GDM1 (cell line): ENCODE measurements around the gene CCL4L2.
"Not testable (repeated sequence)": the region's sequence is repeated elsewhere in the genome, so short reads cannot be mapped to it uniquely, and the experiment has no call there.

Experiments
- DNase-seq: peaks from one replicate; lab custom pipeline; 2025; lab: John Stamatoyannopoulos, UW

The CCL4L2 gene

DNA sequence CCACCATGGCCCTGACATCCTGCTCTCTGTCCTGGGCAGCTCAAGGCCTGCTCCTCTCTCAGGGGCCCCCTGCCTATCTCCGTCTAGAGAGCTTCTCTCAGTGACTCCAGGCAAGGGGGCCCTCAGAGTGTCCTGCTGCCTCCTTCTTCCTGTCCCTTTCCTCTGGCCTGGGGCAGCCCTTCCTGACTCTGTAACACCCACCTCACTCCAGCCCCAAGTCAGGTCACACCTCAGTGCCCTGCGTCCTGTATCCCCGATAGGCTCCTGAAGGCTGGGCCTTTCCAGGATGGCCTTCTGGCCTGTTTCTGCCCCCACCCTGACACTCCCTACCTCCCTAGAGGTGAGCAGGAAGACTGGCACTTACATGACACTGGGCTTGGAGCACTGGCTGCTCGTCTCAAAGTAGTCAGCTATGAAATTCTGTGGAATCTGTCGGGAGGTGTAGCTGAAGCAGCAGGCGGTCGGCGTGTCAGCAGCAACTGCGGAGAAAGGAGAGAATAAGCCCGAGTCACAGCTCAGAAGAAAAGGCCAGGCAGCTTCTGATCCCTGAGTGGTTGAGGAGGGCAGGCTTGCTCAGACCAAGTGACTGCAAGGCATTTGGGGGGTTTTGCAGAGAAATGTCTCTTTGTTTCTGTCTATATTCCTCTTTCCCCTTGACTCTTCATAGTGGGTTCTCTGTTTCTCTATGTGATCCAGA is 15.3 kb upstream of the CCL4L2 start:
- DNase-seq, result no peak

DNA sequence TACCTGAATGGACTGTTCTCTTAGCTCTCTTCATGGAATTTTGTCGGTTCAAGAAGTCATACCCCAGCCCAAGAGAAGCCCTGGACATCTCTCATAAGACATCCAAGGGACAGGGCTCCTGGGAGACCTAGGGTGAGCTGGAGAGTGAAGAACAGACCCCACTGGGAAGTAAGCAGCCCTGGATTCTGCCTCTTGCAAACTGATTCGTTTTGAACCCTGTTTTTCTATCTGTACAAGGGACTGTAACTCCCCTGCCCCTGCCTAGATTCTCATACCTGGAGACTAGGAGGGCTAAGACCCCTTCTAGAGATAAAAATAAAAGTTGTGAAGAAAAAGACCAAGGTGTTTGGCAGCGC is 14.8 kb upstream of the CCL4L2 start:
- no peak for DNase-seq

DNA sequence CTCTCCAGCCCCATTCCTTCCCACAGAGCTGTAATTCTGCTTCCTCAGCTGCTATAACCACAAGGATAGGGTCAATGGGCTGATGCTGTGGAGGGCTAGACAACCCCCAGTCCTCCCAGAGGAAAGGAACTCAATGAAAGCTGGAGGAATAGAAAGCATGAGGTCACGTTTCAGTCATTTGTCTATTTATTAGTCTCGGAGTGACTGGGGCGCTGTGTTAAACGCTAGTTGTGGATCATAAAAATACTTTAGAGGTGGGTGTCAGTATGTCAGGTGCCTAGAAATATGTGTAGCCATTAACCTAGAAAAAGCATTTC is 13.5 kb upstream of the CCL4L2 start:
- DNase-seq, result peak; percentile 27

DNA sequence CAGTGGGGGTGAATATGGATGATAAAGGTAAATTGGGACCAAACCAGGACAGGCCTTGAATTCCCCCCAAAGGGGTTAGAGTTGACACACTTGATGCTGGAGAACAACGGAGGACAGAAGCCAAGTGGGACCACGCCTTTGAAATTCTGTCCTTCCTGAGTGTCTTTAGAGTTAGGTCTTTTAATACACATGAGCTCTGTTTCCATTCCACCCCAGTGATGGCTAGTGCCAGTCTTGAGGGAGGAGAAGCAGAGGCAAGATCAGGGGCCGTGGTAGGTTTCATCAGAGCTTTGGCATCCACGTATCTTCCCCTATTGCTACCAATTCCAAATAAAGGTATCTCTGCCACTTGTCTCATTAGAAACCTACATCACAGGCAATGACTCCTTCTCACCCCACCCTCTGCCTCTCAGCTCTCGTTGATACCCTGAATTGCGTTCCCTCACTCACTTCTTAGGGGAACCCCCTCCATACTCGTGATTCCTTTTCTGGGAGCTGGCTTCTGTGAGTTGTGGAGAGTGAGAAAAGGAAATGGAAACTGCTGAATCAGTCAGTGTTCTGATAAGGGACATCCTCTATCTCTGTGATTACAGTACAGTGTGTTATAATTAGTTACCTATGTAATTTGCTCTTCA is 11.9 kb upstream of the CCL4L2 start:
- DNase-seq, result no peak

DNA sequence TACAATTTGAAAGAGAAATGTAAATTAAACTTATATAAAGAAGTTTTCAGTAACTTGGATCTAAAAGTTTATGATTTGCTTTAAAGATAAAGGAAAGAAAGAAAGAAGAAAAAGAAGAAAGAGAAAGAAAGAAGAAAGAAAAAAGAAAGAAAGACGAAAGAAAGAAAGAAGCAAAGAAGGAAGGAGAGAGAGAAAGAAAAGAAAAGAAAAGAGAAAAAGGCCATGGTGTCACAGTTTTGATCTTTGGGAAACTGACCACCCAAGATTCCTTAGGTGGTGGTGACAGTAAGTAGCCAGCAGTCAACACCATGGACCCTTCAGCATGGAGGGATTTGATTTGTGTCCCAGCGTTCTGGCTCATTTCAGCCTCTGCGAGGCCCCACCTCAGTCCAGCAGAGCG is 9.8 kb upstream of the CCL4L2 start:
- not testable (repeated sequence) for DNase-seq

DNA sequence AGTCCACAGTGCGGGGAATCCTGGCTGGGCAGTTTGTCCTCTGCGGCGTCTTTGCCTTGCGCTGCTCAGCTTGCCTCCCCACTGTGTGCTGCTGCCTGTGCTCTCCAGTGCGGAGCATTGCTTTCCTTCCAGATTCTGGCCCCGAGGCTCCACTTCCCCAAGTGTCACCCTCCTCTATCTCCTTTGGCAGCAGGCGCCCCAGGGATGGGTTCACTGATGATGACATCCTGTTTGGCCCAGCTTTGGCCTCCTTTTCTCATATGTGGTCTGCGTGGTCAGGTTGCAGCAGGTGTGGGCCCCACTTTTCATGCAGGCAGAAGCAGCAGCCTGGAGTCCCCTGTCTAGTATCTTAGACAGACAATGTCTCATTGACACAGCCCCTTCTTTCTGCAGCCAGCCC is 9.4 kb upstream of the CCL4L2 start:
- DNase-seq, result peak; percentile 41

DNA sequence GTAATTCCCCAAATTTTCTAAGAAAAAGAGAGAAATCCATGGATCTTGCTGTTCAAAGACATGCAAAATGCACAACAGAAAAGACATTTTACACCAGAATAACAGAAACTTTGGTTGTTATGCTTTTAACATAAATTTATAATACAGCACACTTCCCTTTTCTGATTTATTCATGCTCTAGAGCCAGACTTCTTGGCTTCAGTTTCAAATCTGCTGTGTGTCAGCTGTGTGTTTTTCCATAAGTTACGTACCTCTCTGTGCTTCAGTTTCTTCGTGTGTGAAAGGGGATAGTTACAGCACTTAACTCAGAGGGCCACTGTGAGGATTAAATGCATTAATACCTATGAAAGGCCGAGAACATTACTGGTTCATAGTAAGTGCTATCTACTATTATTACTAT is 7.5 kb upstream of the CCL4L2 start:
- DNase-seq, result no peak

DNA sequence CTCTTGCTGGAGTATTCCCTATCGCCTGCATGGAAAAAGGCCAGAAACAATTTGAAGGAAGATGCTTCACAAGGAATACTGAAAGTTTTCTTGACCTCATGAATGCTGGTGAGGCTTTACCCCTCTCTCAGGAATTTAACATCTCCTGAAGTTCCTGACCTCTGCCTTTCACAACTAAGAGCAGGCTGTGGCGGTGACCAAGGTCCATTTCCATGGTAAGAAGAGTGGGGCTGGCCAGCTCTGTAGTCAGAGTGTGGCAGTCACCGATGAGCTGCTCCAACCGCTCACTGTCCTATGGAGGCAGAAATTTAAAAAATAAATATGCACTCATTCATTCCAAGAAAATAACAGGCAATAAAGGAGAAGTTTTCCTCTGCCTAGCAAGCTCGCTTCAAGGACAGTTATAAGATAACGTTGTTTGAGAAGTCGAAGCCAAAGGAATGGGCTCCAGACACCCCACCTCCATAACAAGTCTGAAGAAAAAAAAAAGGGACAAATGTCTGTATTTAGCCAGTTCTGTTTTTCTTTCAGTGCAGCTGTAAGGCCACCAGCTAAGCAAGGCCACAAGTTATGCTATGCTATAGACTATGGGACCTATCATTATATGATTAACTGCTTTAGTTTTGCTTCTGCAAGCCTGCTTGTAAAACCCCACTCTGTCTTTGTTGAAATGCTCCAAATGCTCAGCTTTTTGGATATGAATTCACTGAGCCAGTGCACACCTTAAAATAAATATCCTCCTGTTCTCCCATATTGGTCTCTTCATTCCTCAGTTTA is 6.0 kb upstream of the CCL4L2 start:
- DNase-seq, result no peak

DNA sequence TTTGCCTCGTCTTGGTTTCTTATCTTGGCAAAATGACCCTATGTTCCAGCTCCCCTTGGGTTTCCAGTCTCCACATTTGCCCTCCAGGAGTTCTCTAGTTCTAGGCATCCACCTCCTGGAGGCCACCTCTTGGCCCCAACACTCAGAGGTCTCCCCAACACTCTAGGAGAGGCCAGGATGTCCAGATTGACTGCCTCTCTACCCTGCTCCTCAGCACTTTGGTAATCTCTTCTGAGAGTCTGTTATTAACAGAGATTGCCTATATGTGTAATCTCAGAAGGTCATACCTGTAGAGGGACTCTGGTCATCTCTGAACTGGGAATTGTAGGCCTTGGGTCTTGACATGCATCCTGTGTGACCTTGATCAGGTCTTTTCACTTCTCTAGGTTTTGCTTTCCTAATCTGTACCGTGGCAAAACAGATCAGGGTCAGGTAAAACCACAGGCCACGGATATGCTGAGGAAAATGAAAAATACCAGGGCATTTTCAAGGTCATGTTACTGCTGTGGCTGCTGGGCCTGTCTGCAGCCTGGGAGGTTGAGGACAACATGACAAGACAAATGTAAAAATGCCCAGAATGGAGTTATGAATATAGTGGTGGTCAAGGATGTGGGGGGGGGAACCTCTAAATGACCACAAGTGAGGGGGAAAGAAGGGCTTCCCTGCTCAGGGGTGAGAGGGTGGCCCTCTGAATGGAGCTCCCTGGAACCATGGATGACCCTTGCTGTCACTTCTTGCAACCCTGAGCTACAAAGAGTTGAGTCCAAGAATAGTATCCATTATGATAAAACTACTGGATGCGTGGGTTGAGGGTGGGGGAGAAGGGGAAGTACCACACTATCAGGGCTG is 5.0 kb upstream of the CCL4L2 start:
- no peak for DNase-seq

DNA sequence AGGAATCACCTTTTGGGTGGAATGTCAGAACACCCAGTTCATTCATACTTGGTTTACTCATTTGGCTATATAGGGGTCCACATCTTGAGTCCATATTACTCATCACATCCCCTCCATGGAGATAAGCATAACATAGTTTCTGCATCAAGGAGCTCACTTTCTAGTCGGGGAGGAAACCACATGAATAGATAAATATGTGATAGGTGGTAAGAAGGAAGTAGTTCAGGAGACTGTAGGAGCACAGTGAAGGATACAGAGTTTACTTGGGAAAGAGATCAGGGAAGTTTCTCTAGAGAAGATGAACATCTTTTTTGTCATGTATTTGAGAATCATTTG is 4.4 kb upstream of the CCL4L2 start:
- not testable (repeated sequence) for DNase-seq

DNA sequence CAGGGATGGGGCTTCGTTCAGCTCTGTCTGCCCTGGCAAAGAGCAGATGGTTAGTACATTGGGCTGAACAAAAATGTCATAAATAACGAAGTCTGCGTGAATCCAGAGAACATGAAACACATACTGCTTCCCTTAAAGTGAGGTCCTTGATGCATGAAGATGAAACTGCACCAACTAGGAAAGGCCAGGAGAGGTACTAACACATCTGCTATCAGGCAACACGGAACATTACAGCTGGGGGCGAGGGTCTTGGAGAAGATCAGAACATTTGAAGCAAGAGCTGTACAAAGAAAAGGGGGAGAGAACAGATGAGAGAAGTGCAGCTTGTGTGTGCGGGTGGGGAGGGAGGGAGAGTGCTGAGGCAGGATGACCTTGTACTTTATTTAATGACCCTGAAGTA is 3.5 kb upstream of the CCL4L2 start:
- DNase-seq, result not testable (repeated sequence)

DNA sequence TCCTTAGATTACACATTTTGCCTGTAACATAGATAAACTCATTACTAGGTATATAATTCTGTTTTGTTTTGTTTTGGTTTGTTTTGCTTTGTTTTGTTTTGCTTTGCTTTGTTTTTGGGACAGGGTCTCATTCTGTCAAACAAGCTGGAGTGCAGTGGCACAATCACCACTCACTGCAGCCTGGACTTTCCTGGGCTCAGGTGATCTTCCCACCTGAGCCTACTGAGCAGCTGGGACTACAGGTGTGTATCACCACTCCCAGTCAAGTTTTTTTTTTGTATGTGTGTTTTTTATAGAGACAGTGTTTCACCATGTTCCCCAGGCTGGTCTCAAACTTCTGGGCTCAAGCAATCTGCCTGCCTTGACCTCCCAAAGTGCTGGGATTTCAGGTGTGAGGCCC is 1.3 kb upstream of the CCL4L2 start:
- no peak for DNase-seq

DNA sequence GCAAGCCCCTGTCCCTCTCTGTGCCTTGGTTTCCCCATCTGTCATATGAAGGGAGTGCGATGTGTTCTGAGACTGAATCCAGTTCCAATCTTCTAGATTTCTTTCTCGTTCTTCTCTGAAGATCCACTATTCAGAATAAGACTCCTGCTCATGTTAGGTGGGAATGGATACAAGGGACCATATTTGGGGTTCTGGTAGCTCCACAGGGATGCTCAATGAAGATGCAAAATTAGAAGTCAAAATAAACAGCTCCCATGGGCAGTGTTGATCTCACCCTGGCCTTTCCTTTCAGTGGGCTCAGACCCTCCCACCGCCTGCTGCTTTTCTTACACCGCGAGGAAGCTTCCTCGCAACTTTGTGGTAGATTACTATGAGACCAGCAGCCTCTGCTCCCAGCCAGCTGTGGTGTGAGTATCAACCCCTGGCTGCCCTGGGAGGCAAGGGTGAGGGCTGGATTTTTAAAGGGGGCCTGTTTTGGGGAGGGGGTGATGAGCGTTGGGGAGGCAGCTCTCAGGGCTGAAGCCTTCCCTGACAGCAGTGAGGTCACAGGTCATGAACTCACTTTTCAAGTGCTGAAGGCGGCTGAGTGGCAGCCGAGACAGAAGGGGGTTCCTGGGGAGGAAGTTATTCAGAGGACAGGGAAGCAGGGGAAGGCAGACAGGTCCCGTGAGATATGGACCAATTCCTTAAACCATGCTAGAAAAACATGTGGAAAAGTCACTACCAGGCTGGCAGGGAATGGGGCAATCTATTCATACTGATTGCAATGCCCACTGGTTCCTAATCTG is 815 bp downstream of the CCL4L2 start:
- DNase-seq, result not testable (repeated sequence)

DNA sequence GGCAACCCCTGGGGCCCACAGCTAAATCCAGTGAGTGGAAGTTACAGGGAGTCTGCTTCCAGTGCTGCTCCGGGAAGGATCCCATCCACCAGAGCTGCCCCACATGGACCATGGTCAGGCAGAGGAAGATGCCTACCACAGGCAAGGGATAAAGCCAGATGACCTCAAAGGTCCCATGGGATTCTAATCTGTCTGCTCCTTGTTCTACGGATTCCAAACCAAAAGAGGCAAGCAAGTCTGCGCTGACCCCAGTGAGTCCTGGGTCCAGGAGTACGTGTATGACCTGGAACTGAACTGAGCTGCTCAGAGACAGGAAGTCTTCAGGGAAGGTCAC is 1.4 kb downstream of the CCL4L2 start:
- no peak for DNase-seq

DNA sequence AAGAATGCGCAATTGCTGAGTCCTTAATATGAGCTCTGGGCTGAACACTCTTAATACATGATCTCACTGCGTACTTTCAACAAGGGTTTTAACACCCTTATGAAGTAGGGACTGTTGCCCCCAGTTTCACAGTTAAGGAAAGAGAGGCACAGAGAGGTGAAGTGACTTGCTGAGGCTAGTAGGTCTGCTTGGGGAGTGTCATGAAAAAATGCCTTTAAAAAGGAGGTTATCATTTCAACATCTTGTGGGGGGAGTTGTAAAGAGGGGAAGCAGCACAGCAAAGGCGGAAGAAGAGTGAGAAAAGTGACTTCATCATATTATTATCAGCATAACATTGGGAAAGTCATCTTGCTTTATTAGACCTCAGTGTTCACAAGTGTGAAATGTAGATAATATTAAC is 2.1 kb downstream of the CCL4L2 start:
- no peak for DNase-seq

DNA sequence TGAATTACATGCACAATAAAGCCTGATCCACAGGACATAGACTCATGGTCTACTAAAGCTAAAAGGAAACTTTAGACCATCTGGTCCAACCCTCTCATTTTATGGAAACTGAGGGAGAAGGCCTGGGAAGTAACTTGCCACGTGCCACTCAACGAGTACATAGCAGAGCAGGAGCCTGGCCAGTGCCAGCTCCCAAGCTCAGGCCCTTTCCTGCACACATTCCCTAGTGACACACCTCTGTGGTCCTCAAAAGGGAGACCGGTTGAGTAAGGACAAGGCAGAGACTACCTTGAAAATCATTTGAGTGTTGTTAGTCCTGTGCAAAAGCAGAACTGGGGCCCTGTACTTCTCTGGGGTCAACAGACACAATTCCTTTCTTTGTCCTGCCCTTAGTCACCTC is 2.8 kb downstream of the CCL4L2 start:
- DNase-seq, result no peak

DNA sequence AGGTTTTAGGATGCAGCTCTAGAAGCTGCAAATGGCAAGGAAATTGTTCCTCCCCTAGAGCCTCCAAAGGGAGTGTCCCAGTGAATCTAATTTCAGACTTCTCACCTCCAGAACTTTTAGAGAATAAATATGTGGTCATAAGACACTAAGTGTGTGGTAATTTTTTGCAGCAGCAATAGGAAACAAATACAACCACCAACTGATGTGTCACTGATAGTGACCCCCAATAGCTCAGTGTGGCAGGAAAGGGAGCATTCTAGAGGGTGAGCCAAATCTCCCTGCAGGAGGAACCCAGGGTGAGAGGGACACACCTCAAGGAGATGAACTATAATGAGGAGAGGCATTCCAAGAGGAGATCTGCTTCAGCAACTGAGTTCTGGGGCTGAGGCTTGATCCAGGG is 4.1 kb downstream of the CCL4L2 start:
- DNase-seq, result no peak

DNA sequence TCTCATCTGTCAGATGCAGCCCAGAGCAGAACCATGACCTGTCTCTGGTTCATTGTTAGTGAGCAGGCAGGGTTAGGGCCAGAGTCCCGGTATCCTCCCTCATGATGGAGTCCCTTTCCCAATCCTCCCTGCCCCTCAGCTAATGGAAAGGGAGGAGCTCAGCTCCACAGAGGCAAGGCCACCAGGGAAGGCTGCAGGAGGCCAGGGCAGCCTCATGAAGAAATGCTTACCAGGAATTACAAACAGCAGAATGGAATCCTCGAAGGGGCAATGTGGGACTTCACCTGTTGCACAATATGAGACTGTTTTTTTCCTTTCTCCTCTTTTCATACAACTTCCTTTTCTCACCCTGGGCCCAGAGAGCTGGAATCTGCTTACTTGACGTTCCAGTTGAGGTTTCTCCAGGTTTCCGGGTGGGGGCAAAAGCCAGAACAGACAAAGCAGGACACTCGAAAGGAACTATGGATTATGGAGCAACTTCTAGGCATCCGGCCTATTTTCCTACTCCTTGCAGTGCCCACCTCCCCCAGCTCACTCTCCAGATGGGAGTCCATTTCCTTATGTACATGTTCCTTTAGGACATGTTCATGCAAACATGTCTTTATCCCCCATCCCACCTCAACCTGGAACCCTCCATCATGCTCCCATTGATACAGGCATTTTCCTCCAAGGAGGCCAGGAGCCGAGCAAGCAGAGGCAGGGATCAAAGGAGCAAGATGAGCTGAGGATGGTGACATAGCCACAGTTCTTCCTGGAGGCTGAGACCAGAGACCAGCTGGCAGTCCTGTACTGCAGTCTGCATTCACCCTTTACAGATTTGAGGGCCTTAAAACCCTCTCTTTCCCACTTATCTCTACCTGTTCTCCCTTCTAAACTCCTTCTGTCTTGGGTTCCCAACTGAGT is 4.8 kb downstream of the CCL4L2 start:
- DNase-seq, result not testable (repeated sequence)

DNA sequence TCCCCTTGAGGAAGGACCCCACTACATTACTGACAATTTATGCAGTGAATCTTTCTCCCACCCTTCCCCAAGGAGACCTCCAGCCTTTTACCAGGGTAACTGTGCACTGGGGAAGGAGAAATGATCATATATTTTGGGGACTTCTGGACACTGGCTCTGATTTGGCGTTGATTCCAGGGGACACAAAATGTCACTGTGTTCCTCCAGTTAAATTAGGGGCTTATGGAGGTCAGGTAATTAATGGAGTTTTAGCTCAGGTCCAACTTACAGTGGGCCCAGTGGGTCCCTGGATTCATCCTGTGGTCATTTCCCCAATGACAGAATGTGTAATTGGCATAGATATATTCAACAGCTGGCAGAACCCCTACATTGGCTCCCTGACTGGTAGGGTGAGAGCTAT is 8.7 kb downstream of the CCL4L2 start:
- not testable (repeated sequence) for DNase-seq

DNA sequence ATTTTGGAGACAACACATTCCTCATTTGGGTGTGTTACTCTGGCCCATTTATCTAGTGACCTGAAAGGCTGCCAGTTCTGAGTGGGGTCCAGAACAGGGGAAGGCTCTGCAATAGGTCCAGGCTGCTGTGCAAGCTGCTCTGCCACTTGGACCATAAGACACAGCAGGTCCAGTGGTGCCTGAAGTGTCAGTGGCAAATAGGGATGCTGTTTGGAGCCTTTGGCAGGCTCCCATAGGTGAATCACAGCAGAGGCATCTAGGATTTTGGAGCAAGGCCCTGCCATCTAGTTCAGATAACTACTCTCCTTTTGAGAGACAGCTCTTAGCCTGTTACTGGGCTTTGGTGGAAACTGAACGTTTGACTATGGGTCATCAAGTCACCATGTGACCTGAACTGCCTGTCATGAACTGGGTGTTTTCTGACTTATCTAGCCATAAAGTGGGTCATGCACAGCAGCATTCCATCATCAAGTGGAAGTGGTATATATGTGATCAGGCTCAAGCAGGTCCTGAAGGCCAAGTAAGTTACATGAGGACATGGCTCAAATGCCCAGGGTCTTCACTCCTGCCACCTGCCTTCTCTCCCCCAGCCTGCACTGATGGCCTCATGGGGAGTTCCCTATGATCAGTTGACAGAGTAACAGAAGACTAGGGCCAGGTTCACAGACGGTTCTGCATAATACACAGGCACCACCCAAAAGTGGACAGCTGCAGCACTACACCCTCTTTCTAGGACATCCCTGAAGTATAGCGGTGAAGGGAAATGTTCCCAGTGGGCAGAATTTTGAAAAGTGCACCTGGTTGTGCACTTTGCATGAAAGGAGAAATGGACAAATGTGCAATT is 10.1 kb downstream of the CCL4L2 start:
- not testable (repeated sequence) for DNase-seq
